ENCODE data around the gene PTPRM. TPM values are rescaled to one million over a fixed set of nuclear protein-coding genes. Genes with fewer than 3 reads are reported as not detected.
A peak's percentile ranks its signal among the peaks of the same experiment; 100 is the strongest.

Gene PTPRM
- total RNA-seq, 1 donor from 2014 or later = 13.9 TPM

DNA sequence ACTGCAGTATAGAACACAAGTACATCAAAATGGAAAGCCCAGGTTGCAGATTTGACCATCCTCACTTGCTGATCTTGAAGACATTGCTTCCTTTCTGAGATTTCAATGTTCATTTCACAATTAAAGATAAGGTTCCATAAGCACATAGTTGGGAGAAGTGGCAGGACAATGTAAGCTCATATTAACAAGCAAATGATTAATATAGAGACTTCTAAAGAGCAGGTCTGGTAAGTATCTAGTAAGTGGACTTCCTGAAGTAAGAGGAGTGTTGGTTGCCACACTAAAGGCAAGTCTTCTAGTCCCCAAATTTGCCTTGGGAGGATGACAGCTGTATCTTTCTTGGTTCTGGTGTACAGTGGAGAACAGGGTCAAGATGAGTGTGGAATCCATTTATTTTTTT lies 1.4 kb upstream of the PTPRM start:
- H3K4me1 ChIP-seq = peaks cover 28% of the 10 kb centered on the region
- peaks cover 5% of the 10 kb centered on the region for H3K27me3 Mint-ChIP-seq (ENCODE audit: insufficient read depth, low read depth)
- no peak overlapping the region for H3K4me3 ChIP-seq
- no peak overlapping the region for H3K9ac ChIP-seq
- no peak for DNase-seq (ENCODE audit: low spot score)
- H3K4me2 ChIP-seq = peak overlapping the region; percentile 95
- no peak overlapping the region for H3K27ac Mint-ChIP-seq
- H3F3A ChIP-seq (ENCODE audit: low read depth) = peaks cover 21% of the 10 kb centered on the region
- H3K27me3 ChIP-seq = peaks cover 41% of the 10 kb centered on the region
- no peak overlapping the region for H3K27ac ChIP-seq
- no peak overlapping the region for H2AFZ ChIP-seq (replicated peaks)
- no peaks in the 10 kb centered on the region for H4K20me1 ChIP-seq (ENCODE audit: low read depth)
- H3K9me3 Mint-ChIP-seq = no peaks in the 10 kb centered on the region
- no peak for TF ChIP-seq EZH2 (IDR thresholded peaks at IDR 0.05)
- no peak for TF ChIP-seq EZH2phosphoT487 (IDR thresholded peaks at IDR 0.05)
- TF ChIP-seq CTCF (IDR thresholded peaks at IDR 0.05) = no peak
- H3K36me3 ChIP-seq = no peaks in the 10 kb centered on the region
- peaks cover 30% of the 10 kb centered on the region for H3K4me1 Mint-ChIP-seq
- H3K79me2 ChIP-seq (ENCODE audit: low read depth) = no peaks in the 10 kb centered on the region
- H3K4me3 Mint-ChIP-seq = peak overlapping the region; percentile 84
- H3K9me3 ChIP-seq (ENCODE audit: low read depth) = no peaks in the 10 kb centered on the region
- H3K36me3 Mint-ChIP-seq = peaks cover 3% of the 10 kb centered on the region

DNA sequence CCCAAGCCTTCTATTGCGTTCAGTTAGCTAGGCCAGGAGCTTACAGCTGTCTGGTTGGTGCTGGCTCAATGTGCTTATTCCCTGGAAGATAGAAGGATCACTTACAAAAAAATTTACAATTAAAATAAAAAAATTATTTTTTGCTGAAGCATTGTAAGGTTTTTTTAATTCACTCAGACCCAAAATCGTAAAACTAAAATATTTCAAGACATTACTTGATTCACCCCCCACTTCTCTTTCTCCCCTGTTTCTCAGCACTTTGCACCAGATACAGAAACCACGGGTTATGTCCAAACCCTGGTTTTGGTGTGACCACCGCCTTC lies 911 bp upstream of the PTPRM start:
- Histone ChIP-seq H3K9ac (no peak overlapping the region), H4K20me1 (ENCODE audit: low read depth) (no peaks in the 10 kb centered on the region), H3K36me3 (no peaks in the 10 kb centered on the region), H3K27ac (no peak overlapping the region), H3K27me3 (peaks cover 41% of the 10 kb centered on the region), H3K4me3 (peak overlapping the region; percentile 63), H3K4me2 (peak overlapping the region; percentile 95), H2AFZ (replicated peaks) (peak overlapping the region; percentile 95), H3F3A (ENCODE audit: low read depth) (peaks cover 21% of the 10 kb centered on the region), H3K79me2 (ENCODE audit: low read depth) (peaks cover 2% of the 10 kb centered on the region), H3K9me3 (ENCODE audit: low read depth) (no peaks in the 10 kb centered on the region), H3K4me1 (peaks cover 28% of the 10 kb centered on the region)
- Mint-ChIP-seq H3K36me3 (peaks cover 3% of the 10 kb centered on the region), H3K27ac (no peak overlapping the region), H3K9me3 (no peaks in the 10 kb centered on the region), H3K4me3 (peak overlapping the region; percentile 84), H3K27me3 (ENCODE audit: insufficient read depth, low read depth) (peaks cover 5% of the 10 kb centered on the region), H3K4me1 (peaks cover 28% of the 10 kb centered on the region)
- TF ChIP-seq EZH2phosphoT487 (IDR thresholded peaks at IDR 0.05) (no peak), EZH2 (IDR thresholded peaks at IDR 0.05) (no peak), CTCF (IDR thresholded peaks at IDR 0.05) (no peak)
- DNase-seq (ENCODE audit: low spot score) = no peak

- Histone ChIP-seq H3K79me2 (ENCODE audit: low read depth) (peaks cover 3% of the 10 kb centered on the region), H2AFZ (replicated peaks) (peak overlapping the region; percentile 98), H3K9ac (no peak overlapping the region), H3K4me3 (peak overlapping the region; percentile 63), H3K4me2 (peak overlapping the region; percentile 99), H3K27me3 (peaks cover 41% of the 10 kb centered on the region), H3K36me3 (no peaks in the 10 kb centered on the region), H3K4me1 (peaks cover 21% of the 10 kb centered on the region), H3K9me3 (ENCODE audit: low read depth) (no peaks in the 10 kb centered on the region), H3F3A (ENCODE audit: low read depth) (peaks cover 21% of the 10 kb centered on the region), H4K20me1 (ENCODE audit: low read depth) (no peaks in the 10 kb centered on the region), H3K27ac (no peak overlapping the region)
- H3K36me3 Mint-ChIP-seq = peaks cover 3% of the 10 kb centered on the region
- peaks cover 18% of the 10 kb centered on the region for H3K4me1 Mint-ChIP-seq
- H3K27me3 Mint-ChIP-seq (ENCODE audit: insufficient read depth, low read depth) = peaks cover 5% of the 10 kb centered on the region
- DNase-seq (ENCODE audit: low spot score) = peak; percentile 86
- no peak overlapping the region for H3K27ac Mint-ChIP-seq
- H3K4me3 Mint-ChIP-seq = peak overlapping the region; percentile 82
- TF ChIP-seq EZH2 (IDR thresholded peaks at IDR 0.05) (no peak), EZH2phosphoT487 (IDR thresholded peaks at IDR 0.05) (no peak), CTCF (IDR thresholded peaks at IDR 0.05) (no peak)
- H3K9me3 Mint-ChIP-seq = no peaks in the 10 kb centered on the region
Observed at GRCh38 chr18:7567474-7568425, 634 bp downstream of the PTPRM start.

Measured in neural progenitor cell (in vitro differentiated cells).